HepG2 (cell line): Measurements from ENCODE around the gene MIDN. TPM values are rescaled to one million over a fixed set of nuclear protein-coding genes. Genes with fewer than 3 reads are reported as not detected.
A peak's percentile ranks its signal among the peaks of the same experiment; 100 is the strongest.

Source experiments
- CBX1 ChIP-seq: IDR thresholded peaks from one replicate; pipeline ENCODE4 v1.6.1; 2016; ENCODE audit warnings: antibody characterized with exemption, low read depth
- CREM ChIP-seq, 2 experiments: sonication (generic) in 1 of 2; formaldehyde crosslinking in 1 of 2; IDR thresholded peaks; 2 replicates each; pipeline versions ENCODE4 v1.4.0 to v1.6.1; 2016 to 2020; ENCODE audit warnings: antibody characterized with exemption in 1 of 2, mild to moderate bottlenecking in 1 of 2, missing genetic modification reagents in 1 of 2
- DNMT1 ChIP-seq: sonication (generic); formaldehyde crosslinking; IDR thresholded peaks from 2 replicates; pipeline ENCODE4 v1.5.1; 2020; ENCODE audit warnings: mild to moderate bottlenecking, missing genetic modification reagents
- FOXK1 ChIP-seq: sonication (generic); formaldehyde crosslinking; IDR thresholded peaks from 2 replicates; pipeline ENCODE4 v1.4.0; 2020; ENCODE audit warnings: low read depth, missing genetic modification reagents, borderline replicate concordance
- KDM5A ChIP-seq: fragments of 200-600 bp; sonication (generic); IDR thresholded peaks from 2 replicates; pipeline ENCODE4 v1.7.0; 2018; ENCODE audit warnings: antibody characterized with exemption, mild to moderate bottlenecking, low read length, borderline replicate concordance
- NONO ChIP-seq, 2 experiments: fragments of 450-650 bp in 1 of 2; sonication (generic) in 1 of 2; formaldehyde crosslinking in 1 of 2; IDR thresholded peaks in 1 of 2; conservative IDR thresholded peaks in 1 of 2; 2 replicates each; pipeline versions ENCODE4 v1.6.1 to v1.8.0; 2017 to 2022; ENCODE audit warnings: mild to moderate bottlenecking in 1 of 2, missing genetic modification reagents in 1 of 2, moderate library complexity in 1 of 2
- SKI ChIP-seq: fragments of 450-650 bp; IDR thresholded peaks from one replicate; pipeline ENCODE4 v1.6.1; 2018; ENCODE audit warnings: mild to moderate bottlenecking; ENCODE audit not compliant: partially characterized antibody
- ZNF296 ChIP-seq: sonication (generic); formaldehyde crosslinking; conservative IDR thresholded peaks from 2 replicates; pipeline ENCODE4 v1.5.0; 2020; ENCODE audit warnings: mild to moderate bottlenecking, missing genetic modification reagents
- ZNF619 ChIP-seq: sonication (generic); formaldehyde crosslinking; IDR thresholded peaks from 2 replicates; pipeline ENCODE4 v1.4.0; 2020; ENCODE audit warnings: mild to moderate bottlenecking, missing genetic modification reagents
- ZNF777 ChIP-seq: sonication (generic); formaldehyde crosslinking; IDR thresholded peaks from 2 replicates; pipeline ENCODE4 v1.4.0; 2020; ENCODE audit warnings: missing genetic modification reagents
- ZSCAN21 ChIP-seq: sonication (generic); formaldehyde crosslinking; IDR thresholded peaks from 2 replicates; pipeline ENCODE4 v1.8.0; 2022; ENCODE audit warnings: mild to moderate bottlenecking, missing genetic modification reagents, moderate library complexity, borderline replicate concordance
- polyA plus RNA-seq, 8 experiments: library from polyadenylated mRNA; depleted of rRNA in 3 of 8; stranded (reverse) in 7 of 8; unstranded in 1 of 8; fragments of >200 nt; fragmentation: Illumina TruSeq in 4 of 8; extraction: Trizol in 4 of 8; gene quantifications; 2 replicates each; pipeline versions ENCODE4 v1.2.1 to v1.2.3, GENCODE V29; 2011 to 2016; ENCODE audit warnings: low read depth in 4 of 8, missing spikeins in 1 of 8, mixed read lengths in 1 of 8; ENCODE audit not compliant: insufficient read depth in 1 of 8
- total RNA-seq, 5 experiments: library from RNA; depleted of rRNA; stranded (reverse); fragments of >200 nt; fragmentation: Illumina TruSeq; extraction: Trizol; gene quantifications; 2 replicates each; pipeline ENCODE4 v1.2.3, GENCODE V29; 2016; ENCODE audit warnings: low read depth in 1 of 5
- TF ChIP-seq, protein P1 (sequence below): IDR thresholded peaks from 2 replicates; pipeline ENCODE4 v1.4.0; 2020; ENCODE audit warnings: mild to moderate bottlenecking, missing genetic modification reagents
- TF ChIP-seq, protein P2 (sequence below): sonication (generic); formaldehyde crosslinking; IDR thresholded peaks from 2 replicates; pipeline ENCODE4 v1.4.0; 2020; ENCODE audit warnings: missing genetic modification reagents
- TF ChIP-seq, protein P3 (sequence below), 2 experiments: IDR thresholded peaks; 2 replicates each; pipeline ENCODE4 v1.6.1; 2011 to 2012; ENCODE audit warnings: low read length in 2 of 2, borderline replicate concordance in 1 of 2, low read depth in 1 of 2, mild to moderate bottlenecking in 1 of 2, moderate library complexity in 1 of 2
- TF ChIP-seq, protein P4 (sequence below): sonication (generic); formaldehyde crosslinking; IDR thresholded peaks from 2 replicates; pipeline ENCODE4 v1.4.0; 2020; ENCODE audit warnings: missing genetic modification reagents
- TF ChIP-seq, protein P5 (sequence below): sonication (generic); formaldehyde crosslinking; IDR thresholded peaks from 2 replicates; pipeline ENCODE4 v1.4.0; 2020; ENCODE audit warnings: missing genetic modification reagents, borderline replicate concordance

Gene MIDN
- total and polyA plus RNA-seq, 2 of the 13 experiments (the other 11 are each of a cell fraction or from before 2014, with no cell fraction given), result 8.4 to 18.0 TPM

DNA sequence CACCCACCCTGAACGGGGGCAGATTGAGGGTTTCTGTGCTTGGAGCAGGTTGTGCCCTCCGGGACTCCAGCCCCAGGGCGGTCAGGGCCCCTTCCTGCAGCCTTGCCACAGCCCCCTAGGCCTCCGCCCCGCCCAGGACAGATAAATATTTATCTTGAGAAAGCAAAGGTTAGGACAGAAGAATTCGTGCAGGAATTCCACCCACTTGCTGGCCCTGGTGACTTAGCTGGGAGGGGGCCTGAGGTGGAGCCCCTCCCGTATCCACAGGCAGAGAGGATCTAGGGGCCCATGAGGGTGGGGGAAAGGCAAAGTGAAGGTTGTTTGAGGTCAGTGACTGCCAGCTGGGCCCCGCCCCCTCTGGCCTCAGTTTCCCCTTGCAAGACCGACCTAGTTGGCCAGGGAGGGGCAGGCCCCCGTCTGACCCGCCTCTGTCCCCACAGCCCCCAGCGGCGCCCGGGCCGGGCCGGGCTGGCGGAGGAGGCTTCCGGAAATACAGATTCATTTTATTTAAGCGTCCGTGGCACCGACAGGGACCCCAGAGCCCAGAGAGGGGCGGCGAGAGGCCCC is 5.2 kb downstream of the MIDN start (continued):
- TF ChIP-seq, protein P1, sequence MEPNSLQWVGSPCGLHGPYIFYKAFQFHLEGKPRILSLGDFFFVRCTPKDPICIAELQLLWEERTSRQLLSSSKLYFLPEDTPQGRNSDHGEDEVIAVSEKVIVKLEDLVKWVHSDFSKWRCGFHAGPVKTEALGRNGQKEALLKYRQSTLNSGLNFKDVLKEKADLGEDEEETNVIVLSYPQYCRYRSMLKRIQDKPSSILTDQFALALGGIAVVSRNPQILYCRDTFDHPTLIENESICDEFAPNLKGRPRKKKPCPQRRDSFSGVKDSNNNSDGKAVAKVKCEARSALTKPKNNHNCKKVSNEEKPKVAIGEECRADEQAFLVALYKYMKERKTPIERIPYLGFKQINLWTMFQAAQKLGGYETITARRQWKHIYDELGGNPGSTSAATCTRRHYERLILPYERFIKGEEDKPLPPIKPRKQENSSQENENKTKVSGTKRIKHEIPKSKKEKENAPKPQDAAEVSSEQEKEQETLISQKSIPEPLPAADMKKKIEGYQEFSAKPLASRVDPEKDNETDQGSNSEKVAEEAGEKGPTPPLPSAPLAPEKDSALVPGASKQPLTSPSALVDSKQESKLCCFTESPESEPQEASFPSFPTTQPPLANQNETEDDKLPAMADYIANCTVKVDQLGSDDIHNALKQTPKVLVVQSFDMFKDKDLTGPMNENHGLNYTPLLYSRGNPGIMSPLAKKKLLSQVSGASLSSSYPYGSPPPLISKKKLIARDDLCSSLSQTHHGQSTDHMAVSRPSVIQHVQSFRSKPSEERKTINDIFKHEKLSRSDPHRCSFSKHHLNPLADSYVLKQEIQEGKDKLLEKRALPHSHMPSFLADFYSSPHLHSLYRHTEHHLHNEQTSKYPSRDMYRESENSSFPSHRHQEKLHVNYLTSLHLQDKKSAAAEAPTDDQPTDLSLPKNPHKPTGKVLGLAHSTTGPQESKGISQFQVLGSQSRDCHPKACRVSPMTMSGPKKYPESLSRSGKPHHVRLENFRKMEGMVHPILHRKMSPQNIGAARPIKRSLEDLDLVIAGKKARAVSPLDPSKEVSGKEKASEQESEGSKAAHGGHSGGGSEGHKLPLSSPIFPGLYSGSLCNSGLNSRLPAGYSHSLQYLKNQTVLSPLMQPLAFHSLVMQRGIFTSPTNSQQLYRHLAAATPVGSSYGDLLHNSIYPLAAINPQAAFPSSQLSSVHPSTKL, result peak; percentile 77
- TF ChIP-seq ZNF296 (CRISPR knock-in tag), result no peak
- TF ChIP-seq, protein P2, sequence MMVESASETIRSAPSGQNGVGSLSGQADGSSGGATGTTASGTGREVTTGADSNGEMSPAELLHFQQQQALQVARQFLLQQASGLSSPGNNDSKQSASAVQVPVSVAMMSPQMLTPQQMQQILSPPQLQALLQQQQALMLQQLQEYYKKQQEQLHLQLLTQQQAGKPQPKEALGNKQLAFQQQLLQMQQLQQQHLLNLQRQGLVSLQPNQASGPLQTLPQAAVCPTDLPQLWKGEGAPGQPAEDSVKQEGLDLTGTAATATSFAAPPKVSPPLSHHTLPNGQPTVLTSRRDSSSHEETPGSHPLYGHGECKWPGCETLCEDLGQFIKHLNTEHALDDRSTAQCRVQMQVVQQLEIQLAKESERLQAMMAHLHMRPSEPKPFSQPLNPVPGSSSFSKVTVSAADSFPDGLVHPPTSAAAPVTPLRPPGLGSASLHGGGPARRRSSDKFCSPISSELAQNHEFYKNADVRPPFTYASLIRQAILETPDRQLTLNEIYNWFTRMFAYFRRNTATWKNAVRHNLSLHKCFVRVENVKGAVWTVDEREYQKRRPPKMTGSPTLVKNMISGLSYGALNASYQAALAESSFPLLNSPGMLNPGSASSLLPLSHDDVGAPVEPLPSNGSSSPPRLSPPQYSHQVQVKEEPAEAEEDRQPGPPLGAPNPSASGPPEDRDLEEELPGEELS (CRISPR knock-in tag), result peak; percentile 61
- TF ChIP-seq, protein P3, sequence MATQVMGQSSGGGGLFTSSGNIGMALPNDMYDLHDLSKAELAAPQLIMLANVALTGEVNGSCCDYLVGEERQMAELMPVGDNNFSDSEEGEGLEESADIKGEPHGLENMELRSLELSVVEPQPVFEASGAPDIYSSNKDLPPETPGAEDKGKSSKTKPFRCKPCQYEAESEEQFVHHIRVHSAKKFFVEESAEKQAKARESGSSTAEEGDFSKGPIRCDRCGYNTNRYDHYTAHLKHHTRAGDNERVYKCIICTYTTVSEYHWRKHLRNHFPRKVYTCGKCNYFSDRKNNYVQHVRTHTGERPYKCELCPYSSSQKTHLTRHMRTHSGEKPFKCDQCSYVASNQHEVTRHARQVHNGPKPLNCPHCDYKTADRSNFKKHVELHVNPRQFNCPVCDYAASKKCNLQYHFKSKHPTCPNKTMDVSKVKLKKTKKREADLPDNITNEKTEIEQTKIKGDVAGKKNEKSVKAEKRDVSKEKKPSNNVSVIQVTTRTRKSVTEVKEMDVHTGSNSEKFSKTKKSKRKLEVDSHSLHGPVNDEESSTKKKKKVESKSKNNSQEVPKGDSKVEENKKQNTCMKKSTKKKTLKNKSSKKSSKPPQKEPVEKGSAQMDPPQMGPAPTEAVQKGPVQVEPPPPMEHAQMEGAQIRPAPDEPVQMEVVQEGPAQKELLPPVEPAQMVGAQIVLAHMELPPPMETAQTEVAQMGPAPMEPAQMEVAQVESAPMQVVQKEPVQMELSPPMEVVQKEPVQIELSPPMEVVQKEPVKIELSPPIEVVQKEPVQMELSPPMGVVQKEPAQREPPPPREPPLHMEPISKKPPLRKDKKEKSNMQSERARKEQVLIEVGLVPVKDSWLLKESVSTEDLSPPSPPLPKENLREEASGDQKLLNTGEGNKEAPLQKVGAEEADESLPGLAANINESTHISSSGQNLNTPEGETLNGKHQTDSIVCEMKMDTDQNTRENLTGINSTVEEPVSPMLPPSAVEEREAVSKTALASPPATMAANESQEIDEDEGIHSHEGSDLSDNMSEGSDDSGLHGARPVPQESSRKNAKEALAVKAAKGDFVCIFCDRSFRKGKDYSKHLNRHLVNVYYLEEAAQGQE (IDR thresholded peaks at IDR 0.05; ENCODE audit: borderline replicate concordance in 1 of 2, low read depth in 1 of 2, low read length in 2 of 2), result peak in 1 of 2 experiments; percentile 52; a peak in 1 of 4 replicates
- TF ChIP-seq, protein P4, sequence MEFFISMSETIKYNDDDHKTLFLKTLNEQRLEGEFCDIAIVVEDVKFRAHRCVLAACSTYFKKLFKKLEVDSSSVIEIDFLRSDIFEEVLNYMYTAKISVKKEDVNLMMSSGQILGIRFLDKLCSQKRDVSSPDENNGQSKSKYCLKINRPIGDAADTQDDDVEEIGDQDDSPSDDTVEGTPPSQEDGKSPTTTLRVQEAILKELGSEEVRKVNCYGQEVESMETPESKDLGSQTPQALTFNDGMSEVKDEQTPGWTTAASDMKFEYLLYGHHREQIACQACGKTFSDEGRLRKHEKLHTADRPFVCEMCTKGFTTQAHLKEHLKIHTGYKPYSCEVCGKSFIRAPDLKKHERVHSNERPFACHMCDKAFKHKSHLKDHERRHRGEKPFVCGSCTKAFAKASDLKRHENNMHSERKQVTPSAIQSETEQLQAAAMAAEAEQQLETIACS (CRISPR knock-in tag), result no peak
- no peak for TF ChIP-seq DNMT1 (CRISPR knock-in tag)
- TF ChIP-seq CBX1, result no peak
- no peak; the same call in 1 of the 2 replicates for TF ChIP-seq ZSCAN21
- no peak for TF ChIP-seq KDM5A
- TF ChIP-seq ZNF619 (CRISPR knock-in tag), result no peak
- TF ChIP-seq CREM (IDR thresholded peaks at IDR 0.05), result peak; percentile 80
- TF ChIP-seq CREM (CRISPR knock-in tag; IDR thresholded peaks at IDR 0.05), result no peak
- TF ChIP-seq, protein P5, sequence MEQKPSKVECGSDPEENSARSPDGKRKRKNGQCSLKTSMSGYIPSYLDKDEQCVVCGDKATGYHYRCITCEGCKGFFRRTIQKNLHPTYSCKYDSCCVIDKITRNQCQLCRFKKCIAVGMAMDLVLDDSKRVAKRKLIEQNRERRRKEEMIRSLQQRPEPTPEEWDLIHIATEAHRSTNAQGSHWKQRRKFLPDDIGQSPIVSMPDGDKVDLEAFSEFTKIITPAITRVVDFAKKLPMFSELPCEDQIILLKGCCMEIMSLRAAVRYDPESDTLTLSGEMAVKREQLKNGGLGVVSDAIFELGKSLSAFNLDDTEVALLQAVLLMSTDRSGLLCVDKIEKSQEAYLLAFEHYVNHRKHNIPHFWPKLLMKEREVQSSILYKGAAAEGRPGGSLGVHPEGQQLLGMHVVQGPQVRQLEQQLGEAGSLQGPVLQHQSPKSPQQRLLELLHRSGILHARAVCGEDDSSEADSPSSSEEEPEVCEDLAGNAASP (CRISPR knock-in tag), result peak; percentile 93
- TF ChIP-seq ZNF777, result no peak
- peak; percentile 49 for TF ChIP-seq SKI
- peak; percentile 26; the same call in 1 of the 2 replicates for TF ChIP-seq FOXK1 (CRISPR knock-in tag)
- TF ChIP-seq NONO (IDR thresholded peaks at IDR 0.05), result no peak
- 0 out of 2 replicates have a peak, but pooled peaks have one; percentile 18 for TF ChIP-seq NONO (CRISPR knock-in tag; conservative IDR thresholded peaks at IDR 0.05)
